Activated gamma-delta T cell treated with anti-CD3 and anti-CD28 coated beads, Interleukin-2, amount 50 U/mL, for 16 hours (primary cell): Measurements from ENCODE around the gene SERPINE3.

Experiments
- DNase-seq: peaks from one replicate; pipeline ENCODE4 v3.0.0-alpha.2; 2020; ENCODE audit warnings: low read depth

SERPINE3 gene

GRCh38 chr13:51328488-51328887, 11.0 kb upstream of the SERPINE3 start:
- no peak for DNase-seq

- no peak for DNase-seq
These were observed 9.9 kb upstream of the SERPINE3 start for GRCh38 chr13:51329606-51330005.

GRCh38 chr13:51330791-51331190, 8.7 kb upstream of the SERPINE3 start:
- no peak for DNase-seq

- no peak for DNase-seq
These were observed 8.1 kb upstream of the SERPINE3 start for GRCh38 chr13:51331354-51331861.

GRCh38 chr13:51332566-51333361, 6.7 kb upstream of the SERPINE3 start:
- DNase-seq: no peak

- no peak for DNase-seq
These were observed 6.1 kb upstream of the SERPINE3 start for GRCh38 chr13:51333421-51333820.

- no peak for DNase-seq
These were observed 5.7 kb upstream of the SERPINE3 start for GRCh38 chr13:51333826-51334225.

GRCh38 chr13:51336746-51337145, 2.7 kb upstream of the SERPINE3 start:
- DNase-seq: no peak

- DNase-seq: no peak
These were observed 651 bp downstream of the SERPINE3 start for GRCh38 chr13:51339952-51340732.

GRCh38 chr13:51341232-51341631, 1.7 kb downstream of the SERPINE3 start:
- DNase-seq: no peak

GRCh38 chr13:51341791-51342190, 2.3 kb downstream of the SERPINE3 start:
- no peak for DNase-seq

- DNase-seq: no peak
These were observed 3.2 kb downstream of the SERPINE3 start for GRCh38 chr13:51342706-51343105.

- no peak for DNase-seq
These were observed 4.0 kb downstream of the SERPINE3 start for GRCh38 chr13:51343475-51343874.

- no peak for DNase-seq
These were observed 6.9 kb downstream of the SERPINE3 start for GRCh38 chr13:51346397-51346796.

GRCh38 chr13:51347099-51347498, 7.6 kb downstream of the SERPINE3 start:
- no peak for DNase-seq

GRCh38 chr13:51348069-51348967, 8.8 kb downstream of the SERPINE3 start:
- DNase-seq: no peak

- no peak for DNase-seq
These were observed 9.5 kb downstream of the SERPINE3 start for GRCh38 chr13:51349016-51349415.

GRCh38 chr13:51355217-51355616, 15.7 kb downstream of the SERPINE3 start:
- DNase-seq: no peak

GRCh38 chr13:51357928-51358595, 18.6 kb downstream of the SERPINE3 start:
- no peak for DNase-seq

GRCh38 chr13:51359352-51359751, 19.9 kb downstream of the SERPINE3 start:
- DNase-seq: no peak

GRCh38 chr13:51360489-51360888, 21.0 kb downstream of the SERPINE3 start:
- no peak for DNase-seq

GRCh38 chr13:51361106-51361505, 21.6 kb downstream of the SERPINE3 start:
- no peak for DNase-seq
